NCI-H2171 (cell line): ENCODE results near the gene CDK4.

ENCODE experiments used
- DNase-seq: peaks from one replicate; lab custom pipeline; 2025; lab: John Stamatoyannopoulos, UW

CDK4 gene

GRCh38 chr12:57700317-57700716 is 51.8 kb downstream of the CDK4 start:
- DNase-seq: no peak

- no peak for DNase-seq
Observed at GRCh38 chr12:57698414-57698813, 53.7 kb downstream of the CDK4 start.
